Activated CD8-positive, alpha-beta T cell treated with anti-CD3 and anti-CD28 coated beads for 36 hours (primary cell): ENCODE results near the gene RGS12. TPM values are rescaled to one million over a fixed set of nuclear protein-coding genes. Genes with fewer than 3 reads are reported as not detected.

Experiments used
- ATAC-seq: fragments of 200-7000 bp; cut with Tn5 transposase; one replicate; pipeline ENCODE4 v1.10.0; 2021; ENCODE audit warnings: mild to moderate bottlenecking, moderate library complexity
- CTCF ChIA-PET: fragments of 350-600 bp; sonication (Branson Sonifier 250); formaldehyde crosslinking; loops from one replicate; lab custom pipeline; 2021; ENCODE audit warnings: antibody characterized with exemption; lab: Charles Lee
- POLR2A ChIA-PET: fragments of 350-600 bp; sonication (Branson Sonifier 250); formaldehyde crosslinking; loops from one replicate; lab custom pipeline; 2021; ENCODE audit warnings: antibody characterized with exemption; lab: Charles Lee
- DNase-seq: peaks from one replicate; pipeline ENCODE4 v3.0.0-alpha.2; 2020
- H3K27ac Mint-ChIP-seq: one replicate; pipeline ENCODE4 v1.8.0; 2021; ENCODE audit warnings: mild to moderate bottlenecking, mixed read lengths
- H3K27me3 Mint-ChIP-seq: one replicate; pipeline ENCODE4 v1.8.0; 2021; ENCODE audit warnings: mixed read lengths
- H3K36me3 Mint-ChIP-seq: one replicate; pipeline ENCODE4 v1.8.0; 2021; ENCODE audit warnings: low read depth, mixed read lengths
- H3K4me1 Mint-ChIP-seq: one replicate; pipeline ENCODE4 v1.8.0; 2021; ENCODE audit warnings: low read depth, mixed read lengths
- H3K4me3 Mint-ChIP-seq: one replicate; pipeline ENCODE4 v1.8.0; 2021; ENCODE audit warnings: mild to moderate bottlenecking, moderate library complexity, mixed read lengths
- H3K9me3 Mint-ChIP-seq: one replicate; pipeline ENCODE4 v1.8.0; 2021; ENCODE audit warnings: mixed read lengths
- CTCF ChIP-seq: fragments of 200-600 bp; IDR thresholded peaks from one replicate; pipeline ENCODE4 v1.8.0; 2022; ENCODE audit warnings: antibody characterized with exemption, mild to moderate bottlenecking
- intact Hi-C: fragments of 100-400 bp; cut with micrococcal nuclease; formaldehyde crosslinking; loops from one replicate; pipeline ENCODE4 v1.10.0; 2022
- total RNA-seq, 2 experiments: library from RNA; stranded (reverse); gene quantifications; one replicate each; pipeline ENCODE4 v1.2.3, GENCODE V29; 2021

RGS12 gene
- total RNA-seq, 2 experiments from 2014 or later, result 4.6 to 4.7 TPM

GRCh38 chr4:3342182-3342854 lies 49.5 kb downstream of the RGS12 start:
- POLR2A ChIA-PET, result no interaction called here
- H3K4me1 Mint-ChIP-seq, result peaks cover 21% of the 10 kb centered on the region
- H3K27me3 Mint-ChIP-seq, result no peaks in the 10 kb centered on the region
- no peak overlapping the region for H3K27ac Mint-ChIP-seq
- intact Hi-C loops, result no loop called here
- DNase-seq (peak; percentile 69), ATAC-seq (peak; percentile 86)
- H3K36me3 Mint-ChIP-seq, result no peaks in the 10 kb centered on the region
- CTCF ChIA-PET, result interaction anchor here (0.7 kb wide), 1 partner anchor 10 kb away, joined by 3 read pairs; no protein-coding TSS in a partner anchor
- no peak overlapping the region for H3K4me3 Mint-ChIP-seq
- no peaks in the 10 kb centered on the region for H3K9me3 Mint-ChIP-seq
- TF ChIP-seq CTCF, result no peak

Other genes starting within 250 kb of the RGS12 start
- gene HTT-AS, start 218.5 kb upstream of the RGS12 start, total RNA-seq, result not detected
- 10 to 100 TPM; 54.2 to 56.5 TPM for gene HTT, start 218.3 kb upstream of the RGS12 start, total RNA-seq
- under 1 TPM; 0.43 TPM for gene MSANTD1, start 43.9 kb upstream of the RGS12 start, total RNA-seq
- gene HGFAC, start 148.9 kb downstream of the RGS12 start, total RNA-seq, result not detected
- gene DOK7, start 170.3 kb downstream of the RGS12 start, total RNA-seq, result not detected
- gene LRPAP1, start 239.4 kb downstream of the RGS12 start, total RNA-seq, result 10 to 100 TPM; 46.0 to 49.8 TPM